Neural progenitor cell (in vitro differentiated cells): ENCODE measurements around the gene SPAG16. TPM values are rescaled to one million over a fixed set of nuclear protein-coding genes. Genes with fewer than 3 reads are reported as not detected.

Experiments used
- DNase-seq: peaks from one replicate; pipeline ENCODE4 v3.0.0-alpha.2; 2016; ENCODE audit warnings: low spot score
- H2AFZ ChIP-seq: fragments of 200-600 bp; sonication (generic); replicated peaks from 2 replicates; pipeline ENCODE4 v1.6.1; 2016; ENCODE audit warnings: antibody characterized with exemption
- H3F3A ChIP-seq: fragments of 200-600 bp; sonication (generic); 2 replicates; pipeline ENCODE4 v1.6.1; 2016; ENCODE audit warnings: antibody characterized with exemption, low read depth
- H3K27ac ChIP-seq: fragments of 200-600 bp; sonication (generic); 2 replicates; pipeline ENCODE4 v1.5.1; 2016; ENCODE audit warnings: mild to moderate bottlenecking
- H3K27me3 ChIP-seq: fragments of 200-600 bp; sonication (generic); 2 replicates; pipeline ENCODE4 v1.6.1; 2016; ENCODE audit warnings: mild to moderate bottlenecking, moderate library complexity
- H3K36me3 ChIP-seq: fragments of 200-600 bp; sonication (generic); 2 replicates; pipeline ENCODE4 v1.5.1; 2016
- H3K4me1 ChIP-seq: fragments of 200-600 bp; sonication (generic); 2 replicates; pipeline ENCODE4 v1.6.1; 2016; ENCODE audit warnings: mixed run types
- H3K4me2 ChIP-seq: fragments of 200-600 bp; sonication (generic); 2 replicates; pipeline ENCODE4 v1.6.1; 2016
- H3K4me3 ChIP-seq: fragments of 200-600 bp; sonication (generic); 2 replicates; pipeline ENCODE4 v1.5.1; 2016
- H3K79me2 ChIP-seq: fragments of 200-600 bp; sonication (generic); 2 replicates; pipeline ENCODE4 v1.6.1; 2016; ENCODE audit warnings: low read depth
- H3K9ac ChIP-seq: fragments of 200-600 bp; sonication (generic); 2 replicates; pipeline ENCODE4 v1.6.1; 2016
- H3K9me3 ChIP-seq: fragments of 200-600 bp; sonication (generic); 2 replicates; pipeline ENCODE4 v1.5.1; 2016; ENCODE audit warnings: low read depth
- H4K20me1 ChIP-seq: fragments of 200-600 bp; sonication (generic); 2 replicates; pipeline ENCODE4 v1.6.1; 2016; ENCODE audit warnings: low read depth
- H3K27ac Mint-ChIP-seq: 3 replicates; pipeline ENCODE4 v1.8.0; 2021; ENCODE audit warnings: mixed read lengths
- H3K27me3 Mint-ChIP-seq: 2 replicates; pipeline ENCODE4 v1.8.0; 2022; ENCODE audit warnings: low read depth, mild to moderate bottlenecking, inconsistent platforms, moderate library complexity, mixed read lengths; ENCODE audit not compliant: insufficient read depth
- H3K36me3 Mint-ChIP-seq: 3 replicates; pipeline ENCODE4 v1.8.0; 2021; ENCODE audit warnings: mixed read lengths
- H3K4me1 Mint-ChIP-seq: 3 replicates; pipeline ENCODE4 v1.8.0; 2021; ENCODE audit warnings: mixed read lengths
- H3K4me3 Mint-ChIP-seq: 3 replicates; pipeline ENCODE4 v1.8.0; 2021; ENCODE audit warnings: mild to moderate bottlenecking, moderate library complexity, mixed read lengths
- H3K9me3 Mint-ChIP-seq: 3 replicates; pipeline ENCODE4 v1.8.0; 2020; ENCODE audit warnings: mixed read lengths
- EZH2 ChIP-seq: fragments of 200-600 bp; sonication (generic); IDR thresholded peaks from 2 replicates; pipeline ENCODE4 v1.6.1; 2017; ENCODE audit warnings: antibody characterized with exemption, mild to moderate bottlenecking, moderate library complexity
- EZH2phosphoT487 ChIP-seq: fragments of 200-600 bp; sonication (generic); IDR thresholded peaks from 2 replicates; pipeline ENCODE4 v1.6.1; 2017; ENCODE audit warnings: antibody characterized with exemption
- total RNA-seq: library from RNA; depleted of rRNA; stranded (reverse); fragments of >200 nt; gene quantifications from 2 replicates; pipeline ENCODE4 v1.2.3, GENCODE V29; 2015; ENCODE audit warnings: low replicate concordance
- TF ChIP-seq, protein P1 (sequence below): fragments of 200-600 bp; sonication (generic); IDR thresholded peaks from 2 replicates; pipeline ENCODE4 v1.5.1; 2017; ENCODE audit warnings: antibody characterized with exemption, mild to moderate bottlenecking

Gene SPAG16
- total RNA-seq, 1 donor from 2014 or later, result 70.3 TPM

DNA sequence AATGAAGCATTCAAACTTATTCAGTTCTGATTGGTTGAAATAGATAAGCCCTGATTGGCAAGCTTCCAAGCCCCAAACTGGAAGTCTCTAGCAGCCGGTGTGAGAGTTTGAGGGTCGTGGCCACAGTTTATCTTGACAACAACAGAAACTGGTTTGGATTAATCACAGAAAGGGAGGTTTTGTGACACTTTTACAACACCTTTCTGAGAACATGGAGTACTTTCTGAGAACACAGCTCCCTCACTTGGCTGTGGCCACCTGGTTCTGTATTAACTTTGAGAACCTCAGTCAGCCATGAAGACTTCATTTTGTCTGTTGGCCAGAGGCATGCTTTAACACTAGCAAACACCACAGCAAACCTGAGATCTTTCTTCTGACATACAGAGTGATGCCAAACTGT is 845.9 kb downstream of the SPAG16 start:
- H3K27me3 ChIP-seq, result no peaks in the 10 kb centered on the region
- H3K27ac ChIP-seq, result no peak overlapping the region
- Mint-ChIP-seq H3K36me3 (no peaks in the 10 kb centered on the region), H3K4me3 (no peak overlapping the region), H3K27ac (no peak overlapping the region), H3K27me3 (no peaks in the 10 kb centered on the region), H3K4me1 (peaks cover 21% of the 10 kb centered on the region), H3K9me3 (no peaks in the 10 kb centered on the region)
- H3K4me3 ChIP-seq, result no peak overlapping the region
- no peak for TF ChIP-seq EZH2
- TF ChIP-seq, protein P1, sequence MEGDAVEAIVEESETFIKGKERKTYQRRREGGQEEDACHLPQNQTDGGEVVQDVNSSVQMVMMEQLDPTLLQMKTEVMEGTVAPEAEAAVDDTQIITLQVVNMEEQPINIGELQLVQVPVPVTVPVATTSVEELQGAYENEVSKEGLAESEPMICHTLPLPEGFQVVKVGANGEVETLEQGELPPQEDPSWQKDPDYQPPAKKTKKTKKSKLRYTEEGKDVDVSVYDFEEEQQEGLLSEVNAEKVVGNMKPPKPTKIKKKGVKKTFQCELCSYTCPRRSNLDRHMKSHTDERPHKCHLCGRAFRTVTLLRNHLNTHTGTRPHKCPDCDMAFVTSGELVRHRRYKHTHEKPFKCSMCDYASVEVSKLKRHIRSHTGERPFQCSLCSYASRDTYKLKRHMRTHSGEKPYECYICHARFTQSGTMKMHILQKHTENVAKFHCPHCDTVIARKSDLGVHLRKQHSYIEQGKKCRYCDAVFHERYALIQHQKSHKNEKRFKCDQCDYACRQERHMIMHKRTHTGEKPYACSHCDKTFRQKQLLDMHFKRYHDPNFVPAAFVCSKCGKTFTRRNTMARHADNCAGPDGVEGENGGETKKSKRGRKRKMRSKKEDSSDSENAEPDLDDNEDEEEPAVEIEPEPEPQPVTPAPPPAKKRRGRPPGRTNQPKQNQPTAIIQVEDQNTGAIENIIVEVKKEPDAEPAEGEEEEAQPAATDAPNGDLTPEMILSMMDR, result no peak
- no peak for DNase-seq
- H3K79me2 ChIP-seq, result no peaks in the 10 kb centered on the region
- H3F3A ChIP-seq, result peaks cover 8% of the 10 kb centered on the region
- no peaks in the 10 kb centered on the region for H3K9me3 ChIP-seq
- no peak overlapping the region for H3K4me2 ChIP-seq
- H3K36me3 ChIP-seq, result no peaks in the 10 kb centered on the region
- H4K20me1 ChIP-seq, result no peaks in the 10 kb centered on the region
- peaks cover 10% of the 10 kb centered on the region for H3K4me1 ChIP-seq
- no peak overlapping the region for H3K9ac ChIP-seq
- H2AFZ ChIP-seq, result no peak overlapping the region

DNA sequence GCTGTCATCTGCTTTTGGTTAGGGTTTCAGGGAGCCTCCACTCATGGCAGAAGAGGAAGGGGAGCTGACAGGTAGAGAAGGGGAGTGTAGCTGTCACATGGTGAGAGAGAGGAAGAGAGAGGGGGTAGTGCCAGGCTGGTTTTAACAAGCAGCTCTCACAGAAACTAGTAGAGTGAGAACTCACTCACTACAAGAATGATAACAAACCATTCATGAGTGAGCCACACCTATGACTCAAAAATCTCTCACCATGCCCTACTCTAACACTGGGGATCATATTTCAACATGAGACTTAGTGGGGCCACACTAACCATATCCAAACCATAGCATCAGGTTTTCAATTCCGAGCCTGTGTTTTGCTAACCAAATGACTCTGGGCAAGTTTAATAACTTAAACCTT is 851.7 kb downstream of the SPAG16 start:
- no peak overlapping the region for H3K4me3 ChIP-seq
- no peaks in the 10 kb centered on the region for H3K9me3 Mint-ChIP-seq

GRCh38 chr2:214138779-214139178 is 854.5 kb downstream of the SPAG16 start:
- no peaks in the 10 kb centered on the region for H3K4me1 Mint-ChIP-seq
- no peaks in the 10 kb centered on the region for H3K36me3 Mint-ChIP-seq
- H3K4me3 ChIP-seq, result no peak overlapping the region

More for the DNA sequence above, 851.7 kb downstream of the SPAG16 start:
- no peak overlapping the region for H3K4me3 Mint-ChIP-seq
- Histone ChIP-seq H3K27ac (no peak overlapping the region), H3K9me3 (no peaks in the 10 kb centered on the region), H3K9ac (no peak overlapping the region), H3K4me2 (no peak overlapping the region), H4K20me1 (no peaks in the 10 kb centered on the region), H3F3A (no peaks in the 10 kb centered on the region), H3K79me2 (no peaks in the 10 kb centered on the region), H3K4me1 (no peaks in the 10 kb centered on the region), H2AFZ (peak overlapping the region; percentile 3), H3K27me3 (no peaks in the 10 kb centered on the region), H3K36me3 (no peaks in the 10 kb centered on the region)
- DNase-seq, result no peak
- H3K27ac Mint-ChIP-seq, result no peak overlapping the region
- H3K36me3 Mint-ChIP-seq, result no peaks in the 10 kb centered on the region
- TF ChIP-seq, protein P1, result no peak
- TF ChIP-seq EZH2 (no peak), EZH2phosphoT487 (no peak)
- H3K27me3 Mint-ChIP-seq, result no peaks in the 10 kb centered on the region
- H3K4me1 Mint-ChIP-seq, result no peaks in the 10 kb centered on the region

More at GRCh38 chr2:214138779-214139178, 854.5 kb downstream of the SPAG16 start:
- no peak overlapping the region for H3K4me2 ChIP-seq
- no peaks in the 10 kb centered on the region for H3K4me1 ChIP-seq
- Mint-ChIP-seq H3K4me3 (no peak overlapping the region), H3K9me3 (no peaks in the 10 kb centered on the region), H3K27me3 (no peaks in the 10 kb centered on the region), H3K27ac (no peak overlapping the region)
- H3K27me3 ChIP-seq, result no peaks in the 10 kb centered on the region
- H3K36me3 ChIP-seq, result no peaks in the 10 kb centered on the region
- H3F3A ChIP-seq, result no peaks in the 10 kb centered on the region
- no peaks in the 10 kb centered on the region for H3K9me3 ChIP-seq
- no peak overlapping the region for H2AFZ ChIP-seq
- H3K79me2 ChIP-seq, result no peaks in the 10 kb centered on the region
- no peak for DNase-seq
- no peak overlapping the region for H3K27ac ChIP-seq
- TF ChIP-seq EZH2phosphoT487 (no peak), EZH2 (no peak)
- TF ChIP-seq, protein P1, result no peak
- H3K9ac ChIP-seq, result no peak overlapping the region
- H4K20me1 ChIP-seq, result no peaks in the 10 kb centered on the region
